Left lung (tissue), 10 donors: ENCODE measurements around the gene MPP3. TPM values are rescaled to one million over a fixed set of nuclear protein-coding genes. Genes with fewer than 3 reads are reported as not detected.
"Not testable (repeated sequence)": the region's sequence is repeated elsewhere in the genome, so short reads cannot be mapped to it uniquely, and the experiment has no call there.

ENCODE experiments used
- ATAC-seq: fragments of 200-7000 bp; cut with Tn5 transposase; one replicate; pipeline ENCODE4 v1.9.1; 2020; ENCODE audit warnings: moderate library complexity
- DNase-seq, 4 donors: peaks; one replicate each; pipeline ENCODE4 v3.0.0-alpha.2; 2013 to 2020
- H3K27ac ChIP-seq, 2 donors: fragments of 200-600 bp; sonication (generic) in 1 of 2; one replicate each; pipeline versions ENCODE4 v1.5.0 to v1.8.0; 2020 to 2021
- H3K27me3 ChIP-seq, 2 donors: fragments of 200-600 bp; sonication (generic) in 1 of 2; one replicate each; pipeline versions ENCODE4 v1.5.0 to v1.8.0; 2020 to 2021
- H3K36me3 ChIP-seq, 2 donors: fragments of 200-600 bp; sonication (generic) in 1 of 2; one replicate each; pipeline versions ENCODE4 v1.5.0 to v1.8.0; 2020 to 2021
- H3K4me1 ChIP-seq, 2 donors: fragments of 200-600 bp; one replicate each; pipeline ENCODE4 v1.8.0; 2021
- H3K4me3 ChIP-seq, 2 donors: fragments of 200-600 bp; sonication (generic) in 1 of 2; one replicate each; pipeline versions ENCODE4 v1.5.0 to v1.8.0; 2020 to 2021; ENCODE audit warnings: mild to moderate bottlenecking in 1 of 2
- H3K9me3 ChIP-seq, 2 donors: fragments of 200-600 bp; sonication (generic) in 1 of 2; one replicate each; pipeline versions ENCODE4 v1.5.0 to v1.8.0; 2020 to 2021
- intact Hi-C, 2 donors: fragments of 100-400 bp; cut with DNase I; formaldehyde crosslinking; loops; one replicate each; pipeline versions ENCODE4 v1.11.2 to v1.14.2; 2022
- polyA plus RNA-seq, 6 donors: library from polyadenylated mRNA; unstranded; fragments of 120-200 nt; gene quantifications; one replicate each; pipeline ENCODE4 v1.2.1, GENCODE V29; 2013; ENCODE audit not compliant: insufficient read length in 6 of 6
- total RNA-seq, 2 donors: library from RNA; stranded (reverse); fragmentation: NEBNext Ultra II Directional; extraction: Animal tissue kit (Norgen Biotek cat#: 25700); gene quantifications; one replicate each; pipeline ENCODE4 v1.2.1, GENCODE V29; 2021
- TF ChIP-seq, protein P1 (sequence below), 2 donors: fragments of 200-600 bp; sonication (generic) in 1 of 2; IDR thresholded peaks; one replicate each; pipeline versions ENCODE4 v1.5.0 to v1.8.0; 2021; ENCODE audit warnings: antibody characterized with exemption in 2 of 2
- donor health status: DM: no; HTN: yes; CAD: no.
- donor health status: DM: no; HTN: no; CAD: no.

The MPP3 gene
- total and polyA plus RNA-seq, 8 donors, result 8.0 to 17.9 (median 13.0) TPM

DNA sequence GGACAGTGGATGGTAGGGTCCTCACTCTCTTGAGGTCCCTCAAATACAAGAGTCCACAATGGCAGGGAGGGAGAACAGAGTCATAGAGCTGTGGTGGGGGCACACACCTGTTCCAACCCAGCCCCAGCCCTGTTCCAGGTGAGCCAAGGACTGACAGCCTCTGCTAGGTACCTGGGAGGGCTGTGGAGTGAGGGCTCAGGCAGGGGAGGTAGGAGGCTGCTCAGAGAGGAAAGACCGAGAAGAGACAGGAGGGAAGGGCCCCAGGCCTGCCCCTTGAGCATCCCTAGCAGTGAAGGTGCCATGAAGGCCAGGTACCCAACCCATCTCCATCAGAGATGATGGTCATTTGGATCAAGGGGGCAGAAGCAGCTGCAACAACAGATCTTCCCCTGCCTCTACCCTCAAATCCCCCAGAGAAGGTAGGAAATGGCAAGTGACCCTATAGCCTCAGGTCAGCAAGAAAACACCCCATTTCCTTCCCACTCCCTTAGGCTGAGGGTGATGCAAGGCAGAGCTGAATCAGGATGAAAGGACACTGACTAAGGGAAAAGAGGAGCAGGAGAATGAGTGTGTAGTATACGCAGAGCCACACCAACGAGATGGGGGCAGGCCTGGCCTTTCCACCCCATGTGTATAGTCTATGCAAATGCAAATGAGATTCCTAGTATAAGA, 42.7 kb upstream of the MPP3 start:
- Histone ChIP-seq H3K27me3 (no peaks in the 10 kb centered on the region), H3K4me3 (no peak overlapping the region), H3K36me3 (no peaks in the 10 kb centered on the region), H3K9me3 (no peaks in the 10 kb centered on the region), H3K27ac (no peak overlapping the region), H3K4me1 (no peaks in the 10 kb centered on the region)
- ATAC-seq (no peak), DNase-seq (no peak)
- intact Hi-C loops, result no loop called here
- TF ChIP-seq, protein P1, sequence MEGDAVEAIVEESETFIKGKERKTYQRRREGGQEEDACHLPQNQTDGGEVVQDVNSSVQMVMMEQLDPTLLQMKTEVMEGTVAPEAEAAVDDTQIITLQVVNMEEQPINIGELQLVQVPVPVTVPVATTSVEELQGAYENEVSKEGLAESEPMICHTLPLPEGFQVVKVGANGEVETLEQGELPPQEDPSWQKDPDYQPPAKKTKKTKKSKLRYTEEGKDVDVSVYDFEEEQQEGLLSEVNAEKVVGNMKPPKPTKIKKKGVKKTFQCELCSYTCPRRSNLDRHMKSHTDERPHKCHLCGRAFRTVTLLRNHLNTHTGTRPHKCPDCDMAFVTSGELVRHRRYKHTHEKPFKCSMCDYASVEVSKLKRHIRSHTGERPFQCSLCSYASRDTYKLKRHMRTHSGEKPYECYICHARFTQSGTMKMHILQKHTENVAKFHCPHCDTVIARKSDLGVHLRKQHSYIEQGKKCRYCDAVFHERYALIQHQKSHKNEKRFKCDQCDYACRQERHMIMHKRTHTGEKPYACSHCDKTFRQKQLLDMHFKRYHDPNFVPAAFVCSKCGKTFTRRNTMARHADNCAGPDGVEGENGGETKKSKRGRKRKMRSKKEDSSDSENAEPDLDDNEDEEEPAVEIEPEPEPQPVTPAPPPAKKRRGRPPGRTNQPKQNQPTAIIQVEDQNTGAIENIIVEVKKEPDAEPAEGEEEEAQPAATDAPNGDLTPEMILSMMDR (IDR thresholded peaks at IDR 0.05), result no peak

- Histone ChIP-seq H3K9me3 (no peaks in the 10 kb centered on the region), H3K36me3 (no peaks in the 10 kb centered on the region), H3K4me1 (no peaks in the 10 kb centered on the region), H3K27ac (no peak overlapping the region), H3K27me3 (no peaks in the 10 kb centered on the region), H3K4me3 (no peak overlapping the region)
- no peak for DNase-seq
- no peak for ATAC-seq
- intact Hi-C loops, result no loop called here
- TF ChIP-seq, protein P1 (IDR thresholded peaks at IDR 0.05), result no peak
Measured at GRCh38 chr17:43874293-43874692, 41.3 kb upstream of the MPP3 start.

- DNase-seq (no peak), ATAC-seq (no peak)
- intact Hi-C loops, result no loop called here
- Histone ChIP-seq H3K4me1 (no peaks in the 10 kb centered on the region), H3K9me3 (no peaks in the 10 kb centered on the region), H3K4me3 (no peak overlapping the region), H3K36me3 (no peaks in the 10 kb centered on the region), H3K27me3 (no peaks in the 10 kb centered on the region), H3K27ac (no peak overlapping the region)
- TF ChIP-seq, protein P1 (IDR thresholded peaks at IDR 0.05), result no peak
Measured at GRCh38 chr17:43873815-43874214, 40.9 kb upstream of the MPP3 start.

DNA sequence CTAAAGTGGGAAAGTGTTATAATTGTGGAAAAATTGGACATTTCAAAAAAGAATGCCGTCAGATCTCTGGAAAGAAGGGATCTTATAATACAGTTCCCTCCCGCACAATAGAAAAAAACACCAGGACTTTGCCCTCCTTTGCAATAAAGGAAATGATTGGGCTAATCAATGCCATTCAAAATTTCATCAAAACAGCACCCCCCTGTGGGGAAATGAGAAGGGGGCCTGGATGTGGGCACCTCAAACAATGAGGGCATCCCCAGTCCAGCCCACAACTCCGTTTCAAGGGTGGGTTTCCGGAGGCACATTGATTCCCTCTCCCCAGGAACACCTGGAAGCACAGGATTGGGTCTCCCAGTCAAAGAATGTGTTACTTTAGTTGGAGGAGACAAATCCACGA, 40.1 kb upstream of the MPP3 start:
- H3K4me1 ChIP-seq, result no peaks in the 10 kb centered on the region
- no peaks in the 10 kb centered on the region for H3K9me3 ChIP-seq
- H3K4me3 ChIP-seq, result no peak overlapping the region
- no peaks in the 10 kb centered on the region for H3K27me3 ChIP-seq
- no peaks in the 10 kb centered on the region for H3K36me3 ChIP-seq
- no peak for ATAC-seq
- intact Hi-C loops, result no loop called here
- no peak overlapping the region for H3K27ac ChIP-seq
- no peak for DNase-seq
- TF ChIP-seq, protein P1 (IDR thresholded peaks at IDR 0.05), result no peak

GRCh38 chr17:43871946-43872690, 39.2 kb upstream of the MPP3 start:
- ATAC-seq (peak; percentile 63), DNase-seq (peak in 1 of 4 donors; percentile 8)
- no peaks in the 10 kb centered on the region for H3K9me3 ChIP-seq
- H3K27ac ChIP-seq, result no peak overlapping the region
- intact Hi-C loops, result no loop called here
- TF ChIP-seq, protein P1 (IDR thresholded peaks at IDR 0.05), result no peak
- no peaks in the 10 kb centered on the region for H3K4me1 ChIP-seq
- no peaks in the 10 kb centered on the region for H3K27me3 ChIP-seq
- no peak overlapping the region for H3K4me3 ChIP-seq
- H3K36me3 ChIP-seq, result no peaks in the 10 kb centered on the region

- DNase-seq, H3K4me3 ChIP-seq, ATAC-seq, H3K27me3 ChIP-seq, H3K4me1 ChIP-seq, H3K36me3 ChIP-seq, intact Hi-C loops, H3K9me3 ChIP-seq, H3K27ac ChIP-seq: not testable (repeated sequence)
Measured at GRCh38 chr17:43869031-43869430, 36.1 kb upstream of the MPP3 start.
